Activated CD4-positive, alpha-beta T cell treated with anti-CD3 and anti-CD28 coated beads, Interleukin-2, amount 50 U/mL, for 4 hours (primary cell): ENCODE data around the gene MAD2L1BP.

Experiments used
- DNase-seq, 2 experiments: peaks; one replicate each; pipeline ENCODE4 v3.0.0-alpha.2; 2020

Gene MAD2L1BP

DNA sequence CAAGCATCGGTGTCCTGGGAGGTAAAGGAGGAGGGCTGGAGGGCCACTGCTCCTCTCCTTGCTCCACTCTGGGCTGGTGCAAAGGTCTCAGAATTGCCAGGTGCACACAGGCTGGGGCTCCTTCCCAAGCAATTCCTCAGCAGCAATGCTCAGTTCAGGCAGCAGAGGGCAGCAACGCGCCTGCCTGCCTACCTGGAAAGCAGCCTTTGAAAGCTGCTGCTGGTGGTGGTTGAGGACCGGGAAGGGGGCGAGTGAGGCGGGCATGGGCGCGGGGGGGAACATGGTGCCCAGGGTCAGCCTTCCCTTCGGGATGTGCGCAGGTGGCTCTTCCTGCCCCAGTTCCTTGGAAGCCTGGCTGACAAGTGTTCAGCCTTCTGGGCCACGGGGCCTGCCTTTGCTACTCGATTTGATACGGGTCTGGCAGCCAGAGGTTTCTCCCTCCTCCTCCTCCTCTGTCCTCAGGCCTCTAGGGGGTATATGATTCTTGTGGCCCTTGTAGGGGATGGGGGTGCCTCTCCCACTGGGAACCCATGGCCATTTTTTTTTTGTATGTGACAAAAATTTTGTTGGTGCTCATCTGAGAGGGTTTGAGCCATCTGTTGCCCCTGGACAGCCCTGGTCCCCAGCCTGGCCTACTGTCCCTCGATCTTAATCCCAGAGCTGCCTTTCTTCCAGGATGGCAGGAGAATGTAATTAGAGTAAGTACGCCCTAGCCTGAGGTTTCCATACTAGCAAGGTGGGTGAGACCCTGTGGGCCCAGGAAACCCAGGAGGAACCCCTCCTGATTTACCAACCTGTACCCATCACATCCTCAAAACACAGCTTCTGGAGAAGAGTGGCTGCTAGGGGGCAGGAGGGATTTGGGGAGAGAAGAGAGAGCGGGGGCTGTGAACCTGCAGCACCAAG, 31.9 kb downstream of the MAD2L1BP start:
- DNase-seq: peak; percentile 79 to 83

DNA sequence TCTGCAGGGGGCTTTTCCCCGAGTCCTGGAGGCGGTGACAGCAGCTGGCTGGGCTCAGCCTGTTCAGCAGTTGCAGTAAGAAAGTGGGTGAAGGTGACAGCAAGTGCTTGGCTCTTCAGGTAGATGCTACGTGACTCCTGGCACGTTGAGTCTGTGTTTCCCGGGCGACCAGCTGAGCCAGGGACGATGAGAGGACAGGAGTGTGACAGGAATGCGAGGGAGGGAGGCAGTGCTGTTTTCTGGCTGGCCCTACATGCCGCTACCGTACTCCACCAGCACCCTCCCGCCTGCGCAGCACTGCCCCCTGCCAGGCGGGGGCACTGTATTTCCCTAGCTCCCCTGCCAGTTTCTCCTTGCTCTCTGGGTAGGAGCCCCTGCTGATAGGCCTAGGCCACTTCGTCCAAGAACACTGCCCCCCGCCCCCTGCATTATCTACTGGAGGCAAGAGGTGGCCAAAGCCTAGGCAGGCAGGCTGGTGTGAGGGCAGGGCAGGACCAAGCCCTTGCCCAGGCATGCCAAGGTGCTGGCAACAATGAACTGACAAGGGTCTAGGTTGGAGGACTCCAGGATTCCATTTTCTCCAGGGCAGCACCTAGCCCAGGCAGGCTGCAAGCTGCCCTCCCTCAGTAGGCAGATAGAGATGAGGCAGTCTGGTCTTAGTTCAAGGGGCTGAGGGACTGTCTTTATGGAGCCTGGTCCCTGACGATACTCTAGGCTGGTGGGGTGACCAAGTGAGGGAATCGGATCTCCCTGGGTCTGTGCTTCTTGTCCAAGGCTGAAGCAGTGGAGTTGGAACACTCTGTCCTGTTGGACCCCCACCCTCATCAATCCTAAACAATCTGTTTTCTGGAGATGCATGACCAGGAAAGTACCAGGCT, 32.8 kb downstream of the MAD2L1BP start:
- DNase-seq: peak in 1 of 2 experiments; percentile 31

DNA sequence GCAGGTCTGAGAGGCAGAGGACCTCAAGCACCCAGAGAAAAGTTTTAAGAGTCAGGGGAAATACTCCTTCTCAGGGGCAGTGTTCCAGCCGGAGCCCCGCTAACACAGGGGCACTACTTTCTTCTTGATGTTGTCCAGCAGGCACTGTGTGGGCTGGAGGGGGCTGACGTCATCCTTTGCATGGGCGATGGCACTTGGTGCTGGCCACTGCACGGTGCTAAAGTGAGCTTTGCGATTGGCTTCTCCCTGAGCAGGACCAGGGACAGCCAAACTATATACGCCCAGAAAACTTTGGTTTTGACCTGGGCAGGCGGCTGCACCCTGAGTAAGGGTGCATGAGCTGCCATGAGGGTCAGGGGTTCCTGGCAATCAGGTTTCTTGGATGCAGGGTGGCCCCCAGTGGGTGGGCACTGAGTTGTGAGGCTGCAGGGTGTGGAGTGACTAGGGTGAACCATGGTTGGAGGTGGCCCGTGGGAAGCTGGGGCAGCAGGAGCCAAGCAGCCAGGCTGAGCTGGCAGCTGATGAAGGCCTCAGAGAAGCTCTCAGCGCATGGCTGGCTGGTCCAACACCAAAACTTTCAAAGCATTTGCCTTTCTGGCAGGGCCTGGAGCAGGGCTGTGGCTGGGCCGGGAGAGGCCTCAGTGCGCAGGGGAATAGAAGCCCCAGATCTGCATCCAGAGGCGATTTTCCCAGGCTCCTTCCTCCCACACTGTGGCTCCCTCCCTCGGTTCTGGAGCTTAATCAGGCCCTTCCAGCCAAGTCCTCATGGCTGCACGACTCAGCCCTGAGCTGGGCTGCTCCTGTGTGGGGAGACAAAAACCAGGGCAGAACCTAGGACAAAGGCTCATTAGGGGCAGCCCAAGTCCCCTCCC, 33.6 kb downstream of the MAD2L1BP start:
- no peak for DNase-seq

DNA sequence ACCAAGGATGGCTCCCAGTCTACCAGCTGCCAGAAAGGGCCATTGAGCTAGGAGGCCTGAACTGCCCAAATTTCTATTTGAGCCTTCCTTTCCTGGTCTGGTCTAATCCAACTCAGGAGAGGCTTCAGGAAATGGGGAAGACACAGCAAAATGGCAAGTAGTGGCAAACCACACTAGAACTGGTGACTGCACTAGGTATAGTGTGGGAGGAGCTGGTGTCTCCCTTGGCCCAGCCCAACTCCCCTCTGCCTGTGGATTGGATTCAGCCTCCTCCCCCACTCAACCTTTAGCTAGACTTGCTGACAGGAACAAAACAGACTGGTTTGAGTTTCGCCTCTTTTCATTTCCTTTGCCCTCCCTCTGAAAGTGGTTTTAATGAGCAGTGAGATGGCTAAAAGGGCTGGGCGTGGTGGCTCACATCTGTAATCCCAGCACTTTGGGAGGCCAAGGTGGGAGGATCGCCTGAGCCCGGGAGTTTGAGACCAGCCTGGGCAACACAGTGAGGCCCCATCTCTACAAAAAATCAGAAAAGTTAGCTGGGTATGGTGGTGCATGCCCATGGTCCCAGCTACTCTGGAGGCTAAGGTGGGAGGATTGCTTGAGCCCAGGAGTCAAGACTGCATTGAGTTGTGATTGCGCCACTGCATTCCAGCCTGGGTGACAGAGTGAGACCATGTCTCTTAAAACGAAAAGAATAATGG, 34.4 kb downstream of the MAD2L1BP start:
- DNase-seq: no peak

DNA sequence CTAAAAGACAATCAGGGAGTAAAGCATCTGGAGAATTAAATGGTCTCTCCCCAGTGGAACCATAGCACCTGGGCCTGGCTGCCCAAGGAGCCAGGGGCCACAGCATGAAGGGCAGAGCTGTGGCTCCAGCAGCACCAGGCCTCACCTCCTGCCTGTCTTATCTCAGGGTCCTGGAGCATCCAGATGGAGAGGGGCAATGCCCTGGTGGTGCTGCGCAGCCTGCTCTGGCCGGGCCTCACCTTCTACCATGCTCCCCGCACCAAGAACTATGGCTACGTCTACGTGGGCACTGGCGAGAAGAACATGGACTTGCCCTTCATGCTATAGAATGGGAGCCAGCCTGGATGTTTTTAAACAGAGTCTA, 35.0 kb downstream of the MAD2L1BP start:
- DNase-seq: no peak

DNA sequence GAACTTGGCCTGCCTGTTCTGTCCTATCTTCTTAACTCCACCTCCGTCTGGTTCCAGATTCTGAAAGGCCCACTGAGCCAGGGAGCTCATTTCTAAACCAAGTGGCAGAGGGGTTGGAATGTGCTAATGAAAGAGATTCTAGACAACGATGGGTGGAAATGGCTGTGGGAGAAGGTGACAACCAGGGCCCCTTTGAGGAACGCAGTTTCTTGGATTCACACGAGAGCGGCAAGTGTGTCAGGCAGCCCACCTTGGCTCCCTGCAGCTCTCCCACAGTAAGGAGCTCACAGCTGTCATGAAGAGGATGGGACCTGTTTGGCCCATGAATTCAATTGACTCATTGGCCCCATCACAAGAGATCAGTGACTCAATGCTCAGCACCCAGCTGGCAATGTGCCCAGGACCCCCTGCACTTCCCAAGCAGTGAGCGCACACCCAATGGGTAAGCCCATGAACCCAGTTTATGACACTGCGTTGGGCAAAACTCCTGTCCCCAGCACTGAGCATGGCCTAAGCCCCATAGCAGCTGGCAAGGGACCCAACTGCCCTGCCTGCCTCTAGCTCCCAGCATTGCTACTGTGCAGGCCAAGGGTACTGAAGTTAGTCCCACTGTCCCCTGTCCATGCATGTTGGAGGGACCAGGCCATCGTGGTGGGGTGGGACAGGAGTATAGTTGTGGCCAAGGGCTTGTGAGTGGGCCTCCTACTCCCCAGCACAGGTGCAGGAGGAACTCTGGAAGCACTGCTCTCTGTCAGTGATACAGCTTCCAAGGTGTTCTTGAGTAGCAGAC, 35.6 kb downstream of the MAD2L1BP start:
- no peak for DNase-seq

DNA sequence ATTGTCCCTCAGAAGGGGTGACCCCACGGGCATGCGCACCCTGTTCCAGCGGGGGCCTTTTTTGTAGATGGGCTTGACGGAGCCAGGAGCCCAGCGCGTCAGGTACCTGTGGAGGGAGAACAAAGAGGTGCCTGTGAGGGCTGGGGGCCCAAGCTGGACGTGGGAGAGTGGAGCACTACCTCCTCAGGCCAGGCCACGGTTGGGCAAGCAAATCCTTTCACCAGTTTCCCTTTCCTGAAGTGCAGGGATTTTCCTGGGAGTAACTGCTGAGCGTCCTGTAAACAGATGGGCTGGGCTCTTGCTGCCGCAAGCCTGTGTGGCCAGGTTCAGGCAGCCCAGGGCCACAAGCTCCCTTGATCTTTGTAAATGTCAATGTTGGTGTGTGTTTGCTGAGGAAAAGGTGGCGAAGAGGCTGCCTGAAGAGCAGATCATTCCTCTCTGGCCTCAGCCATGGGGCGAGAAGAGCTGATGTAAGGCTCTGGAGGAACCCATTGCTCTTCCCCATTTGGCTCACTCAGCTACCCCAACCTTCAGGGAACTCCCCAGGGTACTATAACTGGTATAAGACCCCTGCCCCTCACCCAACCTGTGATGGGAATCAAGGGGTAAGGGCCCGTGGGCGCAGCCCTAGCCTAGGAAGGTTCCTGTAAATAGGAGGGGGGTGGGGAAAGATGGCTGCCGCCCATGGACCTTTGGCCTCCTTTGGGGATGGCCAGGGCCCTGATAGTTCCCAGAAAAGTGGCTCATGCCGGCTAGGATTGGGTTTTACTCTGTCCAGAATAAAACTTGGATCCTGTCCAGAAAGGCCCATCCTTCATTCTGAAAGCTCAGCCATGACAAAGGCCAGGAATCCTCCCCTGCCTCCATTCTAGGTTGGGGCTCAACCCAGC, 36.4 kb downstream of the MAD2L1BP start:
- DNase-seq: no peak

DNA sequence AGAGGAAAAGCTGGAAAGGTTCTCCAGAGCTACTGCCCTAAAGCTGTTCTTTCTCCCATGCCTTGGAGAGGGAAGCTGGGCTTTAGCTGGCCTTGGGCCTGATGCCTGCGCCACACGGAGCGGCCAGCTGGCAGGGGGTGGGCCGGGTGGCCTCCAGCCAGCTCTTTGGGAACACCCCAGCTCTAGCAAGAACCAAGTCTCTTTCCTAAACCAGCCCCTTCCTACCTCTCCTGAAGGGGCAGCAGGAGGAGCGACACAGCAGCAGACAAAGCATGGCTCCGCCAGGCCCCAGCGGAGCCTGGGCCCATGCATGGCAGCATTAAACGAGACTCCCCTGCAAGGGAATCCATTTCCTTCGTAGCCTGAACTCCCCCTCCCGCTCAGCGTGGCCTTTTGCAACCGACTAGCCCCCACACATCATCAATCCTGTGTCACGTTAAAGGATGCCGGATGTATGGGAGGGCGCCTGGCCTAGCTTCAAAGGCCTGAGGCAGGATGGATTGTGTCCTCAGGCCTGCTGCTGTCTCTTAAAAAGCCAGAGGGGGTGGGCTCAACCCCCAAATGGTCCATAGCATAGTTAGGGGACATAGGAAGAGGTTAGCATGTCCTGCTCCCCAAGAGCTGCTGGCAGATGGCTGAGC, 37.9 kb downstream of the MAD2L1BP start:
- no peak for DNase-seq

DNA sequence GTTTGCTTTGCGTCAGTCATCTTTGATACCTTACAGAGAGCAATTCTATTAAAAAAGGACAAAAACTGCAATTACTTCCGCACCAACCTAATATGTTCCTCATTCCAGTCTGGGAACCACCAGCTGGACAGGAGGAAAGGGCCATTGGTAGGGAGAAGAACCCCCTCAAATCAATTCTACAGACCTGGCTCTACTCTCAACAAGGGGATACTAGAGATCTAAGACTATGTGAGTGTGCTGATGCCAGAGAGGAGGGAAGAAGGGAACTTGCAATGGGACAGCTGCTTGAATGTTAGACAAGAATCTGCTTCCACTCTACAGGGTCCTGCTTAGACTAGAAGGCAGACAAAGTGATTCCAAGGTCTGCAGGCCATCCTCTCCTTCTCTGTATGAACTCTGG, 38.7 kb downstream of the MAD2L1BP start:
- no peak for DNase-seq

DNA sequence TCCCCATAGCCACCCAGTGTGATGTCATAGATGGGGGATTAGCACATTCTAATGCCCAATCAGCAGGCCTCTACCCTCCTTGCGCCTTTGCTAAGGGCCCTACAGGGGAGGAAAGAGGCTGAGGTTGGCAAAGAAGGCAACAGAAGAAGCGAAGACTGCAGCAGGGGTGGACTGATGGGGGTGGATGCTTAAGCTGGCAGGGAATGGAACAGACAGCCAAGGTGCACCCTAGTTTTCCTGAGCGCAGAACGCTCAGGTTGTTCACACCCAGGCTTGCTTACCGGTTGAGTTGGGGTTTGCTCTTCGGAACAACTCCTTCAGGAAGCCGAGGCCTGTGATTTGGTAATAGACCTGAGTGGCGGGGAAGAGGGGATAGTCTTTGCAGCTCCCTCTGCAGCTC, 39.3 kb downstream of the MAD2L1BP start:
- no peak for DNase-seq

DNA sequence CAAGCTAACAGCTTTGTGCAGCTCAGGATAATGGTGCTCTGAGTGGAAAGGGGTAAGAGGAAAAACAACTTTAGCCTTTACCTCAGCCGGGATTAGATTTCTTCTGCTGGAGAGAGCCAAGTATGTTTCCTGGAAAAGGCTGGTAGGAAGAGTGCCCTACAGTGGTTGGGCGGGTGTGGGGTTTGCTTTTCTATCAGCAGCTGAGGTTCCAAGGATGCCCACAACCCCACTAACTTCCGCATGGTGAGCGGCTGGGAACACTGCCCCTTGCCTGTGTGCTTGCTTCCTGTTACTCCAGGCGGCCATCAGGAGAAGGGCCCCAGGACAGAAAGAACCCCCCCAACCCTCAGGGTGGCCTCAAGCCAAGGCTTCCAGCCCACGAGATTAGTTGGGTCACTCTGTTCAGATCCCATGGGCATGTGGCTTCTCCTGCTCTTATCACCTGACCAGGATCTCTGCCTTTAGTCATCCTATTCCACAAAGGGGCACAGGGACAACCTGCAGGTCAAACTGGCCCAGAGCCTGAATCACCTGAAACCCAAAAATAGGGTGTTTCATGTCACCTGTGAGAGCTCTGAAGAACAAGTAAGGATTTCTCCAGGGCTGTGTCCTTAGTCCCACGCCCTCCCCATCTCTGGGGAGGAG, 41.4 kb downstream of the MAD2L1BP start:
- DNase-seq: no peak

DNA sequence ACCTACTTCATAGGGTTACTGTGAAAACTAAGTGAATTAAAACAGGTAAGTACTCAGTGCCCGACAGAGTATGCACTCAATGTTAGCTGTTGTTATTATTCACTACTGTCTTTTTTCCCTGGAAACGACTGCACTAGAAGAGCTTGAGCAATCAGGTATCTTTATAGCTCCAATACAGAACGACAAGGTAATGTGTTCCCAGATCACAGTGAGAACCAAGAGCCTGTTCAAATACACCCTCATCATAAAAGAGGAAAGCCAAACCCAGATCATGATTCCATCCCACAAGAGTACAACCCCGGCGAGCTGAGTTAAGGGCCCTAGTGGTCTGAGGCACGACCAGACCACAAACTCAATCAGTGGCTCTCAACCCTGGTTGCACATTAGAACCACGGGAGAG, 42.1 kb downstream of the MAD2L1BP start:
- DNase-seq: no peak

DNA sequence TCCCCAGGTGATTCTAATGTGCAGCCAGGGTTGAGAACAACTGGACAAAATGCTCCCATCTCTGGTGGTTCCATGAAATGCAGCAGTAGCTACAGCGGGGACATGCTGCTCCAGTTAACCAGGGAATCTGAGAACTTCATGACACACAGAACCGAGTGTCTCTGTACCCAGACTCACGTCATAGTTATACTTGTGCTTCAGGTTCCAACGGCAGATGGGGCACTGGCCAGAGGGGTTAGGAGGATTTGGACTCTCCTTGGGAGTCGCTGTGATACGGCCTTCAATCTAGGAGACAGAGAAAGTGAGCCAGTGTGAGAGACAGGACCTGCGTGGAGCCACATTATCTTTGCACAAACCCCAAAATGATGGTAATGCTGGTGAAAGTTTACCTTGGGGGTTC, 42.7 kb downstream of the MAD2L1BP start:
- no peak for DNase-seq

DNA sequence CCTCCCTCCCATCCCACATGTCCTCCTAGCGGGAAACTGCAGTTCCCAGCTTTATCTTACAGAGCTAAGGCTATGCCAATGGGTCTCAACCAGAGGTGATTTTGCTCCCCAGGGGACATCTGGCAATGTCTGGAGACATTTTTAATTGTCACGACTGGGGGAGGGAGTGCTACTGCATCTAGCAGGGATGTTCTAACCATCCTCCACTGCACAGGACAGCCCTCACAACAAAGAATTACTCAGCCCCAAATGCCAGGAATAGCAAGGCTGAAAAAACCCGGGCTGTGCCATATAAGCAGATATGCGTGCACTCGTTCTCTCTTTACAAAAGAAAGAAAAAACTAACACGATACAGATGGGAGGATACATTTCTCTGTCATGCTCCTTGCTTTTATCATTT, 43.4 kb downstream of the MAD2L1BP start:
- DNase-seq: no peak

DNA sequence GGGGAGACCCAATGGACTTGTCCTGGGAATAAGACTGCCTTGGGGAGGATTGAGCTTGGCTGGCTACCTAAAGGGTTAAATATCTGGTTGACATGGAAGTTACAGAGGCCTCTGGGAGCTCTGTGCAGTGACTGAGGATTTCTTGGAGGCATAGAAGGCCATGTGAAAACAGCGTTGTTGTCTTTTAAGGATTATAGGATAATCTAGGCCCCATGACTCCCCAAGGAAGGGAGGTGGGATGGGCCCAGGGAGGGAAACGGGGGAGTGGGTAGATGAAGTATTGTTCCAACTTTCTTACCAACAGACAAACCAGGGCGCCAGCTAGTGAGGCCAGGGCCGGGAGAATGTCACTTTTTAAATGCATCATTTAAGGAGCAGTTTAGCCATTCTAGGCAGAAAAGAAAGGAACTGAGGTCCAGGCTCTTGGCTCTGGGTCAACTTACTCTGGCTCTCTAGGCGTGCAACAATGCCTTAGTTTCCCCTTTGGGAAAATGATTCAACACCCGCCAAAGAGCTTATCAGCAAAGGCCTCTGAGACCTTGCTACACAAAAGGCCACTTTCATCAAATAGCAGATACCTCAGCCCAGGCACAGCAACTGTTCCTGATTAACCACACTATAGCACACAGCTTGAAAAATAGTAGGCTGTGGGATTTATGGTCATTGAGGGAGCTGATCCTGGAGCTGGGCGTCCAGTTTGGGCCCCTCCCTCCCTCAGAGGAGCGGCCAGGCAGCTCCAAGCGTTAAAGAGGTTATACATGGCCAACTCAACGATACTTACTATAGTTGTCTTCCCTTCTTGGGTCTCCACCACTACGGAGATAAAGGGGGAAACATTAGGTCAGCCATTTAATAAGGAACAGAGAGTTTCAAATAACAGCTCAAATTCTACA, 44.9 kb downstream of the MAD2L1BP start:
- DNase-seq: no peak

DNA sequence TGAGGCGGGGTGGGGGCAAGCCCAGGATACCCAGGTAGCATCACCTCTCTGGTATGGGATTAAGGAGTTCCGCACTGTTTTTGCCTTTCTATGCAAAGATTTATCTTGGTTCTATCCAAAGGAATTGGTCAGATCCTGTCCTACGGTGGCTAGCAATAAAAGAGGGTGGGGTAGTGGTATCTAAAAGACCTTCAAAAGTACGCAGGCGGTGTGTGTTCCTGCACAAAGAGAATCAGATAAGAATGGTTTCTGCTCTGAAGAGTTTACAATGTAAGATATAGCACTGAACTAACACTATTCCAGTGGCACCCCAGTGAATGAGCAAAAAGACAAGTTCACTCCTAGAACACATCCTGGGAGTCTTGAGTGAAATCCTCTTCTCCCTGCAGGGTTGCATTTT, 45.7 kb downstream of the MAD2L1BP start:
- DNase-seq: no peak

DNA sequence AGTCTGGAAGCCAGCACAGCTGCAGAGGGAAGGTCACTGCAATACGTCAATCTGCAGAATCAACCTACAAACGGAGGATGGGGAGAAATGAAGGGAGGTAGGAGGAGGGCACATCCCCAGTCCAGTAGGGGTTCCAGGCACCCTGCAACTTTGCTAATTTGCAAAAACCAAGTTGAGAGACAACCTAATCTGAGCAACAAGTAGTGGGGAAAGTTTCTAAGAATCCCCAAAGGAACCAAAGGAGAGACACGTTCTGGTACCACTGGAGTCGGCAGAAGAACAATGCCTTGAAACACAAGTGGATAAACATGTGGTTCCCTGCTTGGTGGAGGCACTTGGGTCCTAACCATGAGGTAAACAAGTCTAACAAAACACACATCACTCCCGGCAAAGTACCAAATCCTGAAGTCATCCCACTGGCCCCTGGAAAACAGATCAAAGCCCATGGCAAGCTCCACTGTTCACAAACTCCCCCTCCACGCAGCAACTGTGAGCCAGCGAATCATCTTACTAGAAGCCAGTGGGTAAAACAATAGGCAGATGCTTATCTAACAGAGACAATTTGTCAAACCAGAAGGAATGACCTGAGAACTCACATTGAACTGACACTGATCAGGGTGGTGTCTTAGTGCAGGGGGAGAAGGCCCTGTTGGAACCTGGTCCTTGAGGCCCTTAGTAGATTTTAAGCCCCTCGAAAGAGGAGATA, 47.2 kb downstream of the MAD2L1BP start:
- no peak for DNase-seq
